ENCODE data around the gene SRD5A1. TPM values are rescaled to one million over a fixed set of nuclear protein-coding genes. Genes with fewer than 3 reads are reported as not detected.
A peak's percentile ranks its signal among the peaks of the same experiment; 100 is the strongest.

The SRD5A1 gene
- total and polyA plus RNA-seq, 8 donors: 1.3 to 12.8 (median 4.2) TPM; not detected in 1

DNA sequence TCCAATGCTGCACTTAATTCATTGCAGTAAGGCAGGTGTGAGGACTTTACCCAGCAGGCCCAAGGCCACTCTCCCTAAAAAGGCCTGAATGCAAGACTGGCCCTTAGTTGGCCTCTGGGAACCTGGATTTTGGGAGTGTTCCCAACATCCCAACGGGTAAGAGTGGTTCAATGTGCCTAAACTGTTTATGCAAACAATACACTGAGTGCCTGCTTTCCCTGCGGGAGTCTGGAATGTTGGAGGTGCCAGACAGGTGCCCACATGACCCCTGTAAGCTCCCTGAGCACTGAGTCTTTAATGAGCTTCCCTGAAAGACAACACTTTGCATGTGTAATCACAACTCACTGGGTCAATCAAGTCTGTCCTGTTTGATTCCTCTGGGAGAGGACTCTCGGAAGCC lies 37.8 kb upstream of the SRD5A1 start:
- Histone ChIP-seq H3K9me3 (no peaks in the 10 kb centered on the region), H3K4me1 (no peaks in the 10 kb centered on the region), H3K27ac (no peak overlapping the region), H3K4me3 (no peak overlapping the region), H3K27me3 (no peaks in the 10 kb centered on the region), H3K36me3 (peaks cover 29 to 52% (median 49%) of the 10 kb centered on the region in 4 donors)
- DNase-seq: no peak
- TF ChIP-seq, protein P1, sequence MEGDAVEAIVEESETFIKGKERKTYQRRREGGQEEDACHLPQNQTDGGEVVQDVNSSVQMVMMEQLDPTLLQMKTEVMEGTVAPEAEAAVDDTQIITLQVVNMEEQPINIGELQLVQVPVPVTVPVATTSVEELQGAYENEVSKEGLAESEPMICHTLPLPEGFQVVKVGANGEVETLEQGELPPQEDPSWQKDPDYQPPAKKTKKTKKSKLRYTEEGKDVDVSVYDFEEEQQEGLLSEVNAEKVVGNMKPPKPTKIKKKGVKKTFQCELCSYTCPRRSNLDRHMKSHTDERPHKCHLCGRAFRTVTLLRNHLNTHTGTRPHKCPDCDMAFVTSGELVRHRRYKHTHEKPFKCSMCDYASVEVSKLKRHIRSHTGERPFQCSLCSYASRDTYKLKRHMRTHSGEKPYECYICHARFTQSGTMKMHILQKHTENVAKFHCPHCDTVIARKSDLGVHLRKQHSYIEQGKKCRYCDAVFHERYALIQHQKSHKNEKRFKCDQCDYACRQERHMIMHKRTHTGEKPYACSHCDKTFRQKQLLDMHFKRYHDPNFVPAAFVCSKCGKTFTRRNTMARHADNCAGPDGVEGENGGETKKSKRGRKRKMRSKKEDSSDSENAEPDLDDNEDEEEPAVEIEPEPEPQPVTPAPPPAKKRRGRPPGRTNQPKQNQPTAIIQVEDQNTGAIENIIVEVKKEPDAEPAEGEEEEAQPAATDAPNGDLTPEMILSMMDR (IDR thresholded peaks at IDR 0.05): no peak
- TF ChIP-seq POLR2AphosphoS5 (IDR thresholded peaks at IDR 0.05) (no peak), POLR2A (IDR thresholded peaks at IDR 0.05) (no peak), EP300 (IDR thresholded peaks at IDR 0.05) (no peak)
- intact Hi-C loops (cut with DNase I; ENCODE audit: low total_unique reads): no loop called here
- 62 to 68% (median 67%) methylated on average over 2 to 3 of the region's 3 CpGs for WGBS, 5 donors

DNA sequence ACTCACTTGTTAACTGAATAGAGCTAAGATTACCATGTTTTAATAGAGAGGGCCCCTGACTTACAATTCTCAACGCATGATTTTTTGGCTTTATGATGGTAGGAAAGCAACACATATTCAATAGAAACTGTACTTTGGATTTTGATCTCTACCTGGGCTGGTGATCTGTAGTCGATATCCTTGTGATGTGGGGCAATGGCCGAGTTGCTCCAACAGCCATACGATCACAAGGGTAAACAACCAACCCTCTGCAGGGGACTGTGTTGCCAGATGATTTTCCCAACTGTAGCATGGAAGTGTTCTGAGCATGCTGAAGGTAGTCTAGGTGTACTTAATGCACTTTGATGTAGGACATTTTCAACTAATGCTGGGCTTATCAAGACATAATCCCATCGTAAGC lies 36.9 kb upstream of the SRD5A1 start:
- 87 to 95% (median 95%) methylated on average over 5 of the region's 5 CpGs for WGBS, 5 donors
- Histone ChIP-seq H3K27ac (no peak overlapping the region), H3K4me1 (no peaks in the 10 kb centered on the region), H3K36me3 (peaks cover 37 to 62% (median 58%) of the 10 kb centered on the region in 4 donors), H3K9me3 (no peaks in the 10 kb centered on the region), H3K4me3 (no peak overlapping the region), H3K27me3 (no peaks in the 10 kb centered on the region)
- no peak for DNase-seq
- intact Hi-C loops (cut with DNase I; ENCODE audit: low total_unique reads): no loop called here
- TF ChIP-seq POLR2A (IDR thresholded peaks at IDR 0.05) (no peak), POLR2AphosphoS5 (IDR thresholded peaks at IDR 0.05) (no peak), EP300 (IDR thresholded peaks at IDR 0.05) (no peak)
- TF ChIP-seq, protein P1 (IDR thresholded peaks at IDR 0.05): no peak

DNA sequence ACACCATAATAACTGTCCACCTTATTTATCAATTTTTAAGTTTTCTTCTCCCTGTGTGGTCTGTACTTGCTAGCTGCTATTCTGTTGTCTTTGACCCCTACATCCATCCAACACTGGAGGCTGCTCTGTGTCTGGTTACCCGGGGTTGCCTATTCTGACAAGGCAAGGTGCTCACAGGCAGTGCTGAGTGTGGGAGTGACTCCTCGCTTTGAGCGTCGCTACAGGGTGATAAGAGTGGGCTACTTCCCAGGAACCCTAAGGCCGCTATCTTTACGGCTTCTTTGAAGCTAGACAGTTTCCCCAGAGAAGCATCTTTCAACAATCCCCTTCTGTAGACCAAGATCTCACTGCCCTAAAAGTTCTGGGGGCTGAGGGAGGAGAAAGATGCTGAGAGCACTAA lies 35.7 kb upstream of the SRD5A1 start:
- WGBS, 5 donors: 84 to 95% (median 91%) methylated on average over 6 of the region's 6 CpGs
- intact Hi-C loops (cut with DNase I; ENCODE audit: low total_unique reads): no loop called here

DNA sequence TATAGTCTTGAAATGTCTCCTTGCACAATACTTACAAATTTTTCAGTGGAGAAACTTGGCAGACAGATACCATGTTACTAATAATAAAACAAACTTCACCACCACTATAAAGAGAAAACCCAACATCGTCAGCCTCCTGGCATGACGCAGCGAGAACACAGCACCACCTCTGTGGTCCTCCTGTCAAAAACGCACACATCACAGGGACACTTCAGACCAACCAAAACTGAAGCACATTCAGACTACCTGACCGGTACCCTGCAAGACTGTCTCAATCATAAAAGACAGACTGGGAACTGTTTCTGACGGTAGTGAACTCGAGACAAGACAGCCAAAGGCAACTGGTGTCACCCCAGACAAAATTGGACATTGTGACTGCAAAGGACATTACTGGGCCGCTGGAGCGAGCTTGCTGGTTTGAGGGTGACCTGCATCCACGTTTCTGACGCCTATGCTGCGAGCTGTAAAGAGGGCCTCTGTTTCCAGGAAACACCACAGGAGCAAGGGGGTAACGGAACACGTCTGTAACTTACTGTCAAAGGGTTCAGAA lies 34.8 kb upstream of the SRD5A1 start:
- 74 to 88% (median 84%) methylated on average over 14 of the region's 14 CpGs for WGBS, 5 donors
- TF ChIP-seq POLR2AphosphoS5 (IDR thresholded peaks at IDR 0.05) (no peak), EP300 (IDR thresholded peaks at IDR 0.05) (no peak), POLR2A (IDR thresholded peaks at IDR 0.05) (no peak)
- TF ChIP-seq, protein P1 (IDR thresholded peaks at IDR 0.05): no peak
- no peak overlapping the region for H3K4me3 ChIP-seq
- H3K9me3 ChIP-seq: no peaks in the 10 kb centered on the region
- H3K27me3 ChIP-seq: no peaks in the 10 kb centered on the region
- no peaks in the 10 kb centered on the region for H3K4me1 ChIP-seq
- peak overlapping the region in 1 of 5 donors; percentile 72 for H3K27ac ChIP-seq
- H3K36me3 ChIP-seq: peaks cover 56 to 82% (median 79%) of the 10 kb centered on the region in 4 donors
- intact Hi-C loops (cut with DNase I; ENCODE audit: low total_unique reads): no loop called here
- DNase-seq: no peak

More for the DNA sequence above, 35.7 kb upstream of the SRD5A1 start:
- no peak for TF ChIP-seq POLR2A (IDR thresholded peaks at IDR 0.05)
- no peak for TF ChIP-seq POLR2AphosphoS5 (IDR thresholded peaks at IDR 0.05)
- TF ChIP-seq EP300 (IDR thresholded peaks at IDR 0.05): no peak
- H3K4me3 ChIP-seq: no peak overlapping the region
- peaks cover 48 to 73% (median 70%) of the 10 kb centered on the region in 4 donors for H3K36me3 ChIP-seq
- peak overlapping the region in 1 of 5 donors; percentile 72 for H3K27ac ChIP-seq
- no peaks in the 10 kb centered on the region for H3K9me3 ChIP-seq
- no peaks in the 10 kb centered on the region for H3K27me3 ChIP-seq
- no peak for DNase-seq
- no peaks in the 10 kb centered on the region for H3K4me1 ChIP-seq

DNA sequence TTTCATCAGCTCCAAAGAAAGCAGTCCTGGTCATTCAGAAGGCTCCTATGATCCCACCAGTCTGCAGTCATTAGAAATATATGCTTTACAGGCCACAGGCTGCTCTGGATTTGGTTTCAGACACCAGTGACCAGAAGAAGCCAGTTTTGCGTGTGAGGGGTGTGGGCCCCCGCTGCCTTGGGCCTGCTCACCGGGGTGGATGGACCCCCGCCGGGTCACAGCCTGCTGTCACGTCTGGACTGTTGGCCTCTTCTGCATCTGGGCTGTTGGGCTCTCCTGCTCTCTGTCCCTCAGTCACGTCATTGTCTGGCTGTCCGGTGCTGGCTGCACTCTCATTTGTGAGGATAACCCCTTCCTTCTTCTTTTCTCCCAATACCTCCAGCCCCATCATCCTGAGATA lies 33.5 kb upstream of the SRD5A1 start:
- DNase-seq: no peak
- H3K27me3 ChIP-seq: no peaks in the 10 kb centered on the region
- H3K36me3 ChIP-seq: peaks cover 69 to 95% (median 92%) of the 10 kb centered on the region in 4 donors
- no peaks in the 10 kb centered on the region for H3K4me1 ChIP-seq
- no peaks in the 10 kb centered on the region for H3K9me3 ChIP-seq
- no peak overlapping the region for H3K4me3 ChIP-seq
- peak overlapping the region in 1 of 5 donors; percentile 19 for H3K27ac ChIP-seq
- no peak for TF ChIP-seq POLR2AphosphoS5 (IDR thresholded peaks at IDR 0.05)
- TF ChIP-seq, protein P1 (IDR thresholded peaks at IDR 0.05): no peak
- TF ChIP-seq EP300 (IDR thresholded peaks at IDR 0.05): no peak
- TF ChIP-seq POLR2A (IDR thresholded peaks at IDR 0.05): no peak
- intact Hi-C loops (cut with DNase I; ENCODE audit: low total_unique reads): no loop called here
- WGBS, 5 donors: 89 to 93% (median 91%) methylated on average over 7 to 8 of the region's 8 CpGs
